Transverse colon (tissue), 3 donors: ENCODE measurements around the gene ERGIC3.

Experiments
- CTCF ChIP-seq, 5 experiments: fragments of 200-600 bp in 3 of 5; fragments of 450-650 bp in 2 of 5; sonication (generic) in 3 of 5; IDR thresholded peaks; 1 replicate in 2 of 5; 2 replicates in 3 of 5; pipeline ENCODE4 v1.5.1; 2016 to 2017; ENCODE audit warnings: antibody characterized with exemption in 5 of 5, inconsistent platforms in 3 of 5, mild to moderate bottlenecking in 2 of 5, moderate library complexity in 1 of 5
- EP300 ChIP-seq: sonication (generic); formaldehyde crosslinking; IDR thresholded peaks from one replicate; pipeline ENCODE4 v1.6.1; 2017; ENCODE audit warnings: antibody characterized with exemption, low read depth

- TF ChIP-seq EP300 (no peak), CTCF (IDR thresholded peaks at IDR 0.05) (no peak)
Measured at GRCh38 chr20:35578469-35578868, 36.6 kb downstream of the ERGIC3 start.
